Lower leg skin (tissue), 3 donors: ENCODE measurements around the gene CPTP.

ENCODE experiments used
- CTCF ChIP-seq, 3 donors: fragments of 450-650 bp; IDR thresholded peaks; one replicate each; pipeline ENCODE4 v1.5.1; 2016; ENCODE audit warnings: antibody characterized with exemption in 3 of 3, mild to moderate bottlenecking in 3 of 3, moderate library complexity in 2 of 3
- POLR2A ChIP-seq, 2 donors: fragments of 450-650 bp; IDR thresholded peaks; one replicate each; pipeline ENCODE4 v1.6.1; 2016 to 2017; ENCODE audit warnings: antibody characterized with exemption in 2 of 2, mild to moderate bottlenecking in 1 of 2, moderate library complexity in 1 of 2

GRCh38 chr1:1278620-1279019, 46.0 kb upstream of the CPTP start:
- no peak for TF ChIP-seq CTCF (IDR thresholded peaks at IDR 0.05)
- TF ChIP-seq POLR2A (IDR thresholded peaks at IDR 0.05): no peak
